NOMO-1 (cell line): ENCODE measurements around the gene ZBED1.
"Not testable (repeated sequence)": the region's sequence is repeated elsewhere in the genome, so short reads cannot be mapped to it uniquely, and the experiment has no call there.

Source experiments
- DNase-seq, 2 experiments: peaks; one replicate each; lab custom pipeline; 2025; ENCODE audit not compliant: unreplicated experiment in 2 of 2; lab: John Stamatoyannopoulos, UW

ZBED1 gene

GRCh38 chrX:2498781-2499302, 1.9 kb downstream of the ZBED1 start:
- no peak for DNase-seq

GRCh38 chrX:2497961-2498780, 2.6 kb downstream of the ZBED1 start:
- no peak for DNase-seq

- no peak for DNase-seq
Observed at GRCh38 chrX:2495595-2495994, 5.2 kb downstream of the ZBED1 start.

GRCh38 chrX:2492531-2493218, 8.1 kb downstream of the ZBED1 start:
- DNase-seq, result no peak

GRCh38 chrX:2490634-2491033, 10.1 kb downstream of the ZBED1 start:
- no peak for DNase-seq

GRCh38 chrX:2489446-2490445, 11.0 kb downstream of the ZBED1 start:
- DNase-seq, result no peak

- no peak for DNase-seq
Observed at GRCh38 chrX:2488621-2489285, 12.0 kb downstream of the ZBED1 start.

- no peak for DNase-seq
Observed at GRCh38 chrX:2487366-2487765, 13.4 kb downstream of the ZBED1 start.

GRCh38 chrX:2486476-2487133, 14.2 kb downstream of the ZBED1 start:
- DNase-seq, result no peak

- DNase-seq, result no peak
Observed at GRCh38 chrX:2485789-2486345, 14.9 kb downstream of the ZBED1 start.

- no peak for DNase-seq
Observed at GRCh38 chrX:2484721-2485648, 15.8 kb downstream of the ZBED1 start.

- no peak for DNase-seq
Observed at GRCh38 chrX:2484256-2484655, 16.5 kb downstream of the ZBED1 start.

- no peak for DNase-seq
Observed at GRCh38 chrX:2483398-2484060, 17.2 kb downstream of the ZBED1 start.

- not testable (repeated sequence) for DNase-seq
Observed at GRCh38 chrX:2481597-2481996, 19.2 kb downstream of the ZBED1 start.

- not testable (repeated sequence) for DNase-seq
Observed at GRCh38 chrX:2479982-2480381, 20.8 kb downstream of the ZBED1 start.

GRCh38 chrX:2479420-2479780, 21.4 kb downstream of the ZBED1 start:
- DNase-seq, result no peak

GRCh38 chrX:2478546-2479419, 22.0 kb downstream of the ZBED1 start:
- DNase-seq, result no peak
